Stomach (tissue), 4 donors: ENCODE results near the gene PON1.

Experiments used
- CTCF ChIP-seq, 7 experiments: fragments of 450-650 bp in 4 of 7; fragments of 200-600 bp in 3 of 7; sonication (generic) in 3 of 7; IDR thresholded peaks; one replicate each; pipeline ENCODE4 v1.5.1; 2016 to 2019; ENCODE audit warnings: antibody characterized with exemption in 7 of 7, control low read depth in 2 of 7, mild to moderate bottlenecking in 1 of 7
- POLR2A ChIP-seq, 4 donors: fragments of 450-650 bp; IDR thresholded peaks; one replicate each; pipeline ENCODE4 v1.6.1; 2016; ENCODE audit warnings: antibody characterized with exemption in 4 of 4, control low read depth in 2 of 4, mild to moderate bottlenecking in 1 of 4, moderate library complexity in 1 of 4
- POLR2AphosphoS5 ChIP-seq, 3 donors: sonication (generic); formaldehyde crosslinking; IDR thresholded peaks; one replicate each; pipeline ENCODE4 v1.6.1; 2016; ENCODE audit warnings: antibody characterized with exemption in 3 of 3

DNA sequence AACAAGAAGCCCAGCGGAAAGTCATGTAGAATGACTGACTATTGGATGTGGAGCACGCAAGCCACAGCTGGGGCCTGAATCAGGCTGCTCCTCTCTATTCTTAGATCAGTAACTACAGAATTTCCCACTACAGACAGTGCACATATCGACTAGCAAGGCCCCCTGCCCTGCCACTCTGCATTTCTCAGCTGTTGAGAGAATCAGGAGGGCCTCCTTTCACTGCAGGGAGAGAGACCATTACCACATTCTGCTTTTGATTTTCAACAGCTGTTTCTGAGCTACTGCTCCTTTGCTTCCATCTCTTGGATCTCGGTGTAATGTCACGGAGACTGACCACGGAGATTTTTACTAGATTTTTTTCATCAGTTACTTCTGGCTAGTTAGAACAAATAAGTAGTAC, 73.8 kb downstream of the PON1 start:
- TF ChIP-seq CTCF (IDR thresholded peaks at IDR 0.05) = no peak
- no peak for TF ChIP-seq POLR2AphosphoS5 (IDR thresholded peaks at IDR 0.05)
- TF ChIP-seq POLR2A (IDR thresholded peaks at IDR 0.05) = no peak
